Sigmoid colon (tissue), 7 donors: ENCODE measurements around the gene LRRFIP1. TPM values are rescaled to one million over a fixed set of nuclear protein-coding genes. Genes with fewer than 3 reads are reported as not detected.

ENCODE experiments used
- DNase-seq: peaks from one replicate; pipeline ENCODE4 v3.0.0-alpha.2; 2019
- H3K27ac ChIP-seq, 4 donors: fragments of 200-600 bp; sonication (generic); one replicate each; pipeline ENCODE4 v1.5.1; 2016 to 2019; ENCODE audit warnings: mild to moderate bottlenecking in 1 of 4
- H3K27me3 ChIP-seq, 3 donors: fragments of 200-600 bp; sonication (generic); one replicate each; pipeline ENCODE4 v1.5.1; 2019; ENCODE audit warnings: mild to moderate bottlenecking in 1 of 3
- H3K36me3 ChIP-seq, 4 donors: fragments of 200-600 bp; sonication (generic); one replicate each; pipeline ENCODE4 v1.5.1; 2016 to 2019
- H3K4me1 ChIP-seq, 4 donors: fragments of 200-600 bp; sonication (generic); one replicate each; pipeline ENCODE4 v1.5.1; 2017 to 2019
- H3K4me3 ChIP-seq, 4 donors: fragments of 200-600 bp; sonication (generic); one replicate each; pipeline ENCODE4 v1.5.1; 2017 to 2019; ENCODE audit warnings: mild to moderate bottlenecking in 2 of 4, moderate library complexity in 1 of 4
- H3K9me3 ChIP-seq, 4 donors: fragments of 200-600 bp in 3 of 4; sonication (generic) in 3 of 4; one replicate each; pipeline versions ENCODE4 v1.5.1 to v1.6.1; 2013 to 2019
- EP300 ChIP-seq, 4 donors: sonication (generic); formaldehyde crosslinking; IDR thresholded peaks; one replicate each; pipeline ENCODE4 v1.6.1; 2017; ENCODE audit warnings: antibody characterized with exemption in 4 of 4
- POLR2A ChIP-seq, 2 donors: fragments of 450-650 bp; IDR thresholded peaks; one replicate each; pipeline ENCODE4 v1.6.1; 2016; ENCODE audit warnings: antibody characterized with exemption in 2 of 2, mild to moderate bottlenecking in 2 of 2, moderate library complexity in 2 of 2
- POLR2AphosphoS5 ChIP-seq, 4 donors: sonication (generic); formaldehyde crosslinking; IDR thresholded peaks; one replicate each; pipeline ENCODE4 v1.6.1; 2017; ENCODE audit warnings: antibody characterized with exemption in 4 of 4
- WGBS, 2 donors: extraction: QIAGEN DNeasy Blood & Tissue Kit; methylation state at CpG; one replicate each; pipeline ENCODE4 v1.1.7; 2013; 5-methylcytosine and 5-hydroxymethylcytosine counted together
- intact Hi-C: fragments of 100-400 bp; cut with DNase I; formaldehyde crosslinking; loops from one replicate; pipeline ENCODE4 v1.15.1; 2023
- polyA plus RNA-seq, 3 donors: library from polyadenylated mRNA; stranded (reverse); fragments of 200-250 nt; gene quantifications; one replicate each; pipeline ENCODE4 v1.2.3, GENCODE V29; 2013
- total RNA-seq, 4 donors: library from RNA; depleted of rRNA; stranded (reverse); fragments of >200 nt; gene quantifications; one replicate each; pipeline ENCODE4 v1.1.0, GENCODE V29; 2016
- TF ChIP-seq, protein P1 (sequence below), 4 experiments: fragments of 450-650 bp in 3 of 4; fragments of 200-600 bp in 1 of 4; IDR thresholded peaks; one replicate each; pipeline ENCODE4 v1.5.1; 2016 to 2019; ENCODE audit warnings: antibody characterized with exemption in 4 of 4, mild to moderate bottlenecking in 3 of 4, moderate library complexity in 2 of 4
- donor health status: healthy with polysubstance abuse.
- donor health status: Bipolar disorder and iron deficiency.
- donor health status: healthy.

Gene LRRFIP1
- total and polyA plus RNA-seq, 7 donors, result 42.0 to 185 (median 112) TPM

DNA sequence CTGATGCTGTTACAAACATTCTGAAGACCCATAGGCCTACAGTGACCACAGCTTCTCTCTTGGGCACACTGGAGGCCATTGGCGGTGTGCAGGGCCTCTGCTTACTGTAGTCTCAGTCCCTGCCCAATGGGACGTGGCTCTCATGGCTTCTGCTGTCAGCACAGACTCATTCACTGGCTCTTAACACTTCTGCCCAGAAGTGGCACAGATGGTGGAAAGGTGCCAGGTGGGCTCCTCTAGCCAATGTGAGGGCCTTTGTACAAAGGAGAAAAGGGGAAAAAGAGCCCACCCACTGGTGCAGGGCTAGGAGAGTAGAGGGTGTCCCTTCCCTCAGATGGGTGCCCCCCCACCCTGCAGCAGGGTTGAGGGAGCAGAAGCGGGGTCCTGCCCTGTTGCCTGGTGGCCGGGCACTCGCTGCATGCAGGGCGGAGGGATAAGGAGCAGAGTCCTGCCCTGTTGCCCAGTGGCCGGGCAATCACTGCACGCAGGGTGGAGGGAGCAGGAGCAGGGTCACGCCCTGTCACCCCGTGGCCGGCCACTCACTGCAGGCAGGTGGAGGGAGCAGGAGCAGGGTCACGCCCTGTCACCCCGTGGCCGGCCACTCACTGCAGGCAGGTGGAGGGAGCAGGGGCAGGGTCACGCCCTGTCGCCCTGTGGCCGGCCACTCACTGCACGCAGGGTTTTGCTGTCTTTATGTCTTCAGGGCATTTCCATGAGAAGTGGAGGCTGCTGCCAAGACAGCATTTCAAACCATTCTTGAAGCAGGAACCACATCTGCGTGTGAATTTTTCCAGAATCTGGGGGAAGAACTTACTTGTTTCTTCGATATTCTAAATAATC lies 20.0 kb downstream of the LRRFIP1 start:
- no peaks in the 10 kb centered on the region for H3K4me1 ChIP-seq
- H3K36me3 ChIP-seq, result peaks cover 0 to 12% (median 0%) of the 10 kb centered on the region in 4 donors
- 88 to 90% methylated on average over 20 of the region's 20 CpGs for WGBS, 2 donors
- no peaks in the 10 kb centered on the region for H3K27me3 ChIP-seq
- TF ChIP-seq POLR2AphosphoS5 (IDR thresholded peaks at IDR 0.05) (no peak), EP300 (IDR thresholded peaks at IDR 0.05) (no peak), POLR2A (IDR thresholded peaks at IDR 0.05) (no peak)
- TF ChIP-seq, protein P1, sequence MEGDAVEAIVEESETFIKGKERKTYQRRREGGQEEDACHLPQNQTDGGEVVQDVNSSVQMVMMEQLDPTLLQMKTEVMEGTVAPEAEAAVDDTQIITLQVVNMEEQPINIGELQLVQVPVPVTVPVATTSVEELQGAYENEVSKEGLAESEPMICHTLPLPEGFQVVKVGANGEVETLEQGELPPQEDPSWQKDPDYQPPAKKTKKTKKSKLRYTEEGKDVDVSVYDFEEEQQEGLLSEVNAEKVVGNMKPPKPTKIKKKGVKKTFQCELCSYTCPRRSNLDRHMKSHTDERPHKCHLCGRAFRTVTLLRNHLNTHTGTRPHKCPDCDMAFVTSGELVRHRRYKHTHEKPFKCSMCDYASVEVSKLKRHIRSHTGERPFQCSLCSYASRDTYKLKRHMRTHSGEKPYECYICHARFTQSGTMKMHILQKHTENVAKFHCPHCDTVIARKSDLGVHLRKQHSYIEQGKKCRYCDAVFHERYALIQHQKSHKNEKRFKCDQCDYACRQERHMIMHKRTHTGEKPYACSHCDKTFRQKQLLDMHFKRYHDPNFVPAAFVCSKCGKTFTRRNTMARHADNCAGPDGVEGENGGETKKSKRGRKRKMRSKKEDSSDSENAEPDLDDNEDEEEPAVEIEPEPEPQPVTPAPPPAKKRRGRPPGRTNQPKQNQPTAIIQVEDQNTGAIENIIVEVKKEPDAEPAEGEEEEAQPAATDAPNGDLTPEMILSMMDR (IDR thresholded peaks at IDR 0.05), result no peak
- H3K27ac ChIP-seq, result no peak overlapping the region
- no peak for DNase-seq
- no peaks in the 10 kb centered on the region for H3K9me3 ChIP-seq
- intact Hi-C loops, result no loop called here
- no peak overlapping the region for H3K4me3 ChIP-seq

DNA sequence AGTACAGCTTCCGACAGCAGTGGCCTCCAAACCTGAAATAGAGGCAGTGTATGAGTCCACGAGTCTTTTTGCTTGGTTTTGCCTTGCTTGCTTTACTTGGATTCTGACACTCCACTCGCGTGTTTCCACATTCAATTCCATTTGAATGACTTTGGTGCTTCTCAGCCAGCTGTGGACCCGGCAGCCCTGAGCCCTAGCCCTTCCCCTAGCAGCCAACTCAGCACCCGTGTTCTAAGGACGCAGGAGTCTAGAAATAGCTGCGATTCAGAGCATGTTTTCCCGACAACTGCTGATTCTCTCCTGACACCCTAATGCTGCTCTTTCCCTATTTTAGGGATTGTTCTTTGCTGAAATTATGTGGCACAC lies 20.6 kb downstream of the LRRFIP1 start:
- Histone ChIP-seq H3K36me3 (peaks cover 0 to 12% (median 0%) of the 10 kb centered on the region in 4 donors), H3K9me3 (no peaks in the 10 kb centered on the region), H3K4me3 (no peak overlapping the region), H3K27me3 (no peaks in the 10 kb centered on the region), H3K27ac (no peak overlapping the region), H3K4me1 (no peaks in the 10 kb centered on the region)
- intact Hi-C loops, result no loop called here
- TF ChIP-seq POLR2AphosphoS5 (IDR thresholded peaks at IDR 0.05) (no peak), POLR2A (IDR thresholded peaks at IDR 0.05) (no peak), EP300 (IDR thresholded peaks at IDR 0.05) (no peak)
- TF ChIP-seq, protein P1 (IDR thresholded peaks at IDR 0.05), result no peak
- no peak for DNase-seq
- WGBS, 2 donors, result 87 to 94% methylated on average over 9 of the region's 9 CpGs

DNA sequence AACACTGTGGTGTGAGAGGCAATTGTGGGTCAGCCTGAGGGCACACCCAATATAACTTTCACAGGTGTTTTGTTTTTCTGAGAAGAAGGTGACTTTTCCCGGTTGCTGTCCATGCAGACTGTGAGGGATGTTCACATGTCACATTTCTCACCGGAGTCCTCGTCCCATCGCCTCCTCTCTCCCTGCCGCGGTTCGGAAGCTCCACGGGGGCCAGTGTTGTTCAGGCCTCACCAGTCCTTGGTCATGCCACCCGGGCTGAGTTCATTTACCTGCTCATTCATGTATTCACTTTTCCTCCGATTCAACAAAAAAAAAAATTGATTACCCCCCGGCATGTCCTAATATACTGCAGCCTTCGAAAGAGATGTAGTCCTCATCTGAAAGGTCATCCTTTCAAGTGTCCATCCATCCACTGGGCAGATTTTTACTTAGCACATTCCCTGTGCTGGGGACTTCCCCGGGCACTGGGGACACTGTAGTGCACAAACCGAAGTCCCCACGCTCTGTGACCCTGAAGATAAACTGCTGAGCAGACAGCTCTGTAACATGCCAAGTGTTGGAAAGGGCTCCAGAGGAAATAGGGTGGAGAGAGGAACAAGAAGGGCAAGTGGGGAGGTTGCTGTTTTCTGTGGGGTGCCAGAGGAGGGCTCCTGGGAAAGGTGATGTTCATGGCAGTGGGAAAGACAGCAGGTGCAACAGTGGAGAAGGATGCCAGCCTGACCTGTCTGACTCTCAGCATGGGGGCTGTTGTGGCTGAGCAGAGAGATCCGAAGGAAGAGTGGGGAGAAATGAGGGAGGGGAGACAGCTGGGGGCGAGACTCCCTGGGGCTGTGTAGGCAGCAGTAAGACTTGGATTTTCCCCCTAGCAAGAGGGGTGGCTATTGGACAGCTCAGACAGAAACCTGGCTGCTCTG lies 22.4 kb downstream of the LRRFIP1 start:
- intact Hi-C loops, result no loop called here
- Histone ChIP-seq H3K4me1 (no peaks in the 10 kb centered on the region), H3K27me3 (no peaks in the 10 kb centered on the region), H3K4me3 (no peak overlapping the region), H3K9me3 (no peaks in the 10 kb centered on the region), H3K27ac (no peak overlapping the region), H3K36me3 (peaks cover 0 to 11% (median 0%) of the 10 kb centered on the region in 4 donors)
- no peak for TF ChIP-seq POLR2A (IDR thresholded peaks at IDR 0.05)
- TF ChIP-seq, protein P1 (IDR thresholded peaks at IDR 0.05), result no peak
- no peak for TF ChIP-seq EP300 (IDR thresholded peaks at IDR 0.05)
- no peak for TF ChIP-seq POLR2AphosphoS5 (IDR thresholded peaks at IDR 0.05)
- WGBS, 2 donors, result 94% methylated on average over 17 of the region's 17 CpGs
- DNase-seq, result no peak

DNA sequence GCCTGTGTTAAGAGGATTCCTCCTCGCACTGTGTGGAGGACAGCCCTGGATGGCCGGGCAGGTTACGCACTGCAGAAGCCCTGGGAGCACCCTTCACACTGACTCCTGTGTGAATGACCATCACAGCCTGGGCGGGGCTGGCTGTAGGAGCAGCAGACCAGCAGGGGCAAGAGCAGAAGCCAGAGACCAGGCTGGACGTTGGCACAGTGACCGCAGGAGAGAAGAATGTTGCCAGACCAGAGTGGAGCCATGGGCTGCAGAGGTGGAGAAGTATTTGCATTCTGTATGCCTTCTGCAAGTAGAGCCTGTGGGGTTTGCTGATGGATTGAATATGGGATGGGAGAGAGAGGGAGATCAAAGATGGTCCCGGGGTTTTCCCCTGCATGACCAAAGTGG lies 23.1 kb downstream of the LRRFIP1 start:
- DNase-seq, result no peak
- WGBS, 2 donors, result 94% methylated on average over 7 of the region's 7 CpGs

More for the DNA sequence above, 23.1 kb downstream of the LRRFIP1 start:
- TF ChIP-seq POLR2AphosphoS5 (IDR thresholded peaks at IDR 0.05) (no peak), POLR2A (IDR thresholded peaks at IDR 0.05) (no peak), EP300 (IDR thresholded peaks at IDR 0.05) (no peak)
- TF ChIP-seq, protein P1 (IDR thresholded peaks at IDR 0.05), result no peak
- no peaks in the 10 kb centered on the region for H3K9me3 ChIP-seq
- no peak overlapping the region for H3K4me3 ChIP-seq
- H3K36me3 ChIP-seq, result peaks cover 0 to 4% (median 0%) of the 10 kb centered on the region in 4 donors
- no peaks in the 10 kb centered on the region for H3K27me3 ChIP-seq
- no peak overlapping the region for H3K27ac ChIP-seq
- H3K4me1 ChIP-seq, result no peaks in the 10 kb centered on the region
- intact Hi-C loops, result no loop called here
